Measurements from ENCODE around the gene CTSL. TPM values are rescaled to one million over a fixed set of nuclear protein-coding genes. Genes with fewer than 3 reads are reported as not detected.

The CTSL gene
- total and polyA plus RNA-seq, 2 experiments from 2014 or later, result 401 to 402 TPM

GRCh38 chr9:87706066-87706739 lies 19.7 kb upstream of the CTSL start:
- in situ Hi-C loops (cut with MboI), result no loop called here
- TF ChIP-seq EZH2phosphoT487 (IDR thresholded peaks at IDR 0.05; ENCODE audit: insufficient read depth, low read depth) (no peak), EZH2 (IDR thresholded peaks at IDR 0.05; ENCODE audit: insufficient read depth, poor library complexity, severe bottlenecking) (no peak)
- H2AFZ ChIP-seq, result no peak overlapping the region
- peaks cover 4% of the 10 kb centered on the region for H3K4me1 ChIP-seq (ENCODE audit: insufficient read depth)
- H3K9me2 ChIP-seq (ENCODE audit: insufficient read depth), result no peaks in the 10 kb centered on the region
- no peak for DNase-seq
- no peak overlapping the region for H3K27ac ChIP-seq
- no peak overlapping the region for H3K4me3 ChIP-seq
- no peaks in the 10 kb centered on the region for H3K9me3 ChIP-seq (ENCODE audit: low read depth)
- H4K20me1 ChIP-seq (ENCODE audit: insufficient read depth), result no peaks in the 10 kb centered on the region
- no peaks in the 10 kb centered on the region for H3K27me3 ChIP-seq (replicated peaks; ENCODE audit: insufficient read depth)
- no peak overlapping the region for H3K4me2 ChIP-seq (ENCODE audit: unreplicated experiment)
- WGBS, 2 experiments (ENCODE audit: low coverage in 1 of 2, low lambda C conversion rate in 2 of 2, missing lambda C conversion rate in 2 of 2), result 94 to 96% methylated on average over 33 to 39 of the region's 39 CpGs
- H3K9ac ChIP-seq, result no peak overlapping the region
- no peaks in the 10 kb centered on the region for H3K79me2 ChIP-seq (ENCODE audit: insufficient read depth)
- peaks cover 8% of the 10 kb centered on the region; the same call in 1 of the 2 replicates for H3F3A ChIP-seq (ENCODE audit: insufficient read depth)
- no peaks in the 10 kb centered on the region for H3K36me3 ChIP-seq (ENCODE audit: low read depth)

GRCh38 chr9:87707805-87708506 lies 18.0 kb upstream of the CTSL start:
- no peak for DNase-seq
- in situ Hi-C loops (cut with MboI), result no loop called here
- no peak overlapping the region for H2AFZ ChIP-seq
- no peaks in the 10 kb centered on the region for H3K36me3 ChIP-seq (ENCODE audit: low read depth)
- no peak overlapping the region for H3K4me2 ChIP-seq (ENCODE audit: unreplicated experiment)
- H3K9me2 ChIP-seq (ENCODE audit: insufficient read depth), result no peaks in the 10 kb centered on the region
- no peak for TF ChIP-seq EZH2 (IDR thresholded peaks at IDR 0.05; ENCODE audit: insufficient read depth, poor library complexity, severe bottlenecking)
- TF ChIP-seq EZH2phosphoT487 (IDR thresholded peaks at IDR 0.05; ENCODE audit: insufficient read depth, low read depth), result no peak
- no peaks in the 10 kb centered on the region for H3K9me3 ChIP-seq (ENCODE audit: low read depth)
- no peak overlapping the region for H3K9ac ChIP-seq
- H4K20me1 ChIP-seq (ENCODE audit: insufficient read depth), result no peaks in the 10 kb centered on the region
- no peaks in the 10 kb centered on the region for H3K27me3 ChIP-seq (replicated peaks; ENCODE audit: insufficient read depth)
- H3K4me3 ChIP-seq, result no peak overlapping the region
- 73 to 74% methylated on average over 6 of the region's 6 CpGs for WGBS, 2 experiments (ENCODE audit: low coverage in 1 of 2, low lambda C conversion rate in 2 of 2, missing lambda C conversion rate in 2 of 2)
- H3K79me2 ChIP-seq (ENCODE audit: insufficient read depth), result no peaks in the 10 kb centered on the region
- H3K4me1 ChIP-seq (ENCODE audit: insufficient read depth), result peaks cover 21% of the 10 kb centered on the region
- H3K27ac ChIP-seq, result no peak overlapping the region
- H3F3A ChIP-seq (ENCODE audit: insufficient read depth), result peaks cover 25% of the 10 kb centered on the region

GRCh38 chr9:87708546-87708945 lies 17.4 kb upstream of the CTSL start:
- Histone ChIP-seq H3K36me3 (ENCODE audit: low read depth) (no peaks in the 10 kb centered on the region), H4K20me1 (ENCODE audit: insufficient read depth) (no peaks in the 10 kb centered on the region), H3K9ac (no peak overlapping the region), H3K9me2 (ENCODE audit: insufficient read depth) (no peaks in the 10 kb centered on the region), H2AFZ (no peak overlapping the region), H3K4me3 (no peak overlapping the region), H3K4me1 (ENCODE audit: insufficient read depth) (peaks cover 24% of the 10 kb centered on the region), H3K79me2 (ENCODE audit: insufficient read depth) (no peaks in the 10 kb centered on the region), H3K27ac (no peak overlapping the region), H3F3A (ENCODE audit: insufficient read depth) (peaks cover 28% of the 10 kb centered on the region), H3K27me3 (replicated peaks; ENCODE audit: insufficient read depth) (no peaks in the 10 kb centered on the region), H3K4me2 (ENCODE audit: unreplicated experiment) (no peak overlapping the region), H3K9me3 (ENCODE audit: low read depth) (no peaks in the 10 kb centered on the region)
- DNase-seq, result no peak
- in situ Hi-C loops (cut with MboI), result no loop called here
- no peak for TF ChIP-seq EZH2 (IDR thresholded peaks at IDR 0.05; ENCODE audit: insufficient read depth, poor library complexity, severe bottlenecking)
- no peak for TF ChIP-seq EZH2phosphoT487 (IDR thresholded peaks at IDR 0.05; ENCODE audit: insufficient read depth, low read depth)
- WGBS, 2 experiments (ENCODE audit: low coverage in 1 of 2, low lambda C conversion rate in 2 of 2, missing lambda C conversion rate in 2 of 2), result 80 to 82% methylated on average over 5 of the region's 5 CpGs

GRCh38 chr9:87708986-87709728 lies 16.8 kb upstream of the CTSL start:
- Histone ChIP-seq H3K79me2 (ENCODE audit: insufficient read depth) (no peaks in the 10 kb centered on the region), H3K9me3 (ENCODE audit: low read depth) (no peaks in the 10 kb centered on the region), H4K20me1 (ENCODE audit: insufficient read depth) (no peaks in the 10 kb centered on the region), H3K27ac (no peak overlapping the region), H3K36me3 (ENCODE audit: low read depth) (no peaks in the 10 kb centered on the region), H3K27me3 (replicated peaks; ENCODE audit: insufficient read depth) (no peaks in the 10 kb centered on the region), H3K4me3 (no peak overlapping the region), H2AFZ (no peak overlapping the region; the same call in 1 of the 2 replicates), H3K4me1 (ENCODE audit: insufficient read depth) (peaks cover 29% of the 10 kb centered on the region), H3K4me2 (ENCODE audit: unreplicated experiment) (no peak overlapping the region), H3K9ac (no peak overlapping the region), H3K9me2 (ENCODE audit: insufficient read depth) (no peaks in the 10 kb centered on the region), H3F3A (ENCODE audit: insufficient read depth) (peaks cover 33% of the 10 kb centered on the region)
- TF ChIP-seq EZH2 (IDR thresholded peaks at IDR 0.05; ENCODE audit: insufficient read depth, poor library complexity, severe bottlenecking) (no peak), EZH2phosphoT487 (IDR thresholded peaks at IDR 0.05; ENCODE audit: insufficient read depth, low read depth) (no peak)
- 83% methylated on average over 7 of the region's 7 CpGs for WGBS, 2 experiments (ENCODE audit: low coverage in 1 of 2, low lambda C conversion rate in 2 of 2, missing lambda C conversion rate in 2 of 2)
- in situ Hi-C loops (cut with MboI), result no loop called here
- no peak for DNase-seq

Data from GM23248 (cell line).